BLaER1 treated with 17β-estradiol and CSF1 and Interleukin-3, amounts not matched to agents 10 nM and 100 nM (cell line): ENCODE measurements around the gene SYK.
A peak's percentile ranks its signal among the peaks of the same experiment; 100 is the strongest.

Experiments
- H3K27ac ChIP-seq, 11 experiments: shearing (Covaris generic); formaldehyde crosslinking; 2 replicates each; pipeline ENCODE4 v1.8.1; 2022
- H3K27me3 ChIP-seq, 11 experiments: shearing (Covaris generic); formaldehyde crosslinking; 2 replicates each; pipeline ENCODE4 v1.8.1; 2022
- H3K36me3 ChIP-seq, 11 experiments: shearing (Covaris generic); formaldehyde crosslinking; 2 replicates each; pipeline ENCODE4 v1.8.1; 2022
- H3K4me1 ChIP-seq, 10 experiments: shearing (Covaris generic); formaldehyde crosslinking; 2 replicates each; pipeline ENCODE4 v1.8.1; 2022
- H3K4me2 ChIP-seq, 11 experiments: shearing (Covaris generic); formaldehyde crosslinking; 2 replicates each; pipeline ENCODE4 v1.8.1; 2022
- H3K4me3 ChIP-seq, 10 experiments: shearing (Covaris generic); formaldehyde crosslinking; 2 replicates each; pipeline ENCODE4 v1.8.1; 2022
- H3K9ac ChIP-seq, 11 experiments: shearing (Covaris generic); formaldehyde crosslinking; 2 replicates each; pipeline ENCODE4 v1.8.1; 2022
- H3K9me3 ChIP-seq, 11 experiments: shearing (Covaris generic); formaldehyde crosslinking; replicated peaks in 1 of 11; 2 replicates each; pipeline ENCODE4 v1.8.1; 2022
- H4K20me1 ChIP-seq, 11 experiments: shearing (Covaris generic); formaldehyde crosslinking; 2 replicates each; pipeline ENCODE4 v1.8.1; 2022
- Cebpa-rat ChIP-seq, 11 experiments: shearing (Covaris generic); IDR thresholded peaks; 2 replicates each; pipeline ENCODE4 v1.8.1; 2022

Gene SYK

GRCh38 chr9:90802386-90802985 lies 867 bp downstream of the SYK start:
- peak overlapping the region; percentile 70 to 99 (median 90) for H3K4me3 ChIP-seq

GRCh38 chr9:90803860-90804593 lies 2.4 kb downstream of the SYK start:
- TF ChIP-seq Cebpa-rat (IDR thresholded peaks at IDR 0.05) = no peak
- Histone ChIP-seq H3K9me3 (no peaks in the 10 kb centered on the region), H3K27ac (peak overlapping the region; percentile 90 to 99 (median 94)), H4K20me1 (peaks cover 20 to 47% (median 33%) of the 10 kb centered on the region in 11 experiments; a peak in 18 of 22 replicates), H3K9ac (peak overlapping the region; percentile 89 to 99 (median 96)), H3K4me3 (peak overlapping the region; percentile 70 to 99 (median 90)), H3K4me2 (peak overlapping the region; percentile 87 to 99 (median 95)), H3K36me3 (peaks cover 0 to 21% (median 6%) of the 10 kb centered on the region in 11 experiments; a peak in 14 of 22 replicates), H3K4me1 (peaks cover 62 to 75% (median 70%) of the 10 kb centered on the region in 10 experiments), H3K27me3 (no peaks in the 10 kb centered on the region)

More at GRCh38 chr9:90802386-90802985, 867 bp downstream of the SYK start:
- H3K9me3 ChIP-seq = peaks cover 0 to 4% (median 0%) of the 10 kb centered on the region in 11 experiments; a peak in 1 of 22 replicates
- H4K20me1 ChIP-seq = peaks cover 7 to 32% (median 18%) of the 10 kb centered on the region in 11 experiments; a peak in 17 of 22 replicates
- H3K4me1 ChIP-seq = peaks cover 47 to 60% (median 55%) of the 10 kb centered on the region in 10 experiments
- H3K27ac ChIP-seq = peak overlapping the region; percentile 90 to 99 (median 94)
- H3K9ac ChIP-seq = peak overlapping the region; percentile 89 to 99 (median 96)
- peaks cover 0 to 10% (median 0%) of the 10 kb centered on the region in 11 experiments; a peak in 6 of 22 replicates for H3K36me3 ChIP-seq
- H3K4me2 ChIP-seq = peak overlapping the region; percentile 87 to 99 (median 95)
- peak in 1 of 11 experiments; percentile 10; a peak in 1 of 22 replicates for TF ChIP-seq Cebpa-rat (IDR thresholded peaks at IDR 0.05)
- no peaks in the 10 kb centered on the region for H3K27me3 ChIP-seq

- Histone ChIP-seq H3K4me2 (peak overlapping the region; percentile 87 to 99 (median 95)), H3K9me3 (no peaks in the 10 kb centered on the region), H3K4me1 (peaks cover 70 to 87% (median 78%) of the 10 kb centered on the region in 10 experiments), H3K27ac (peak overlapping the region; percentile 90 to 99 (median 94)), H4K20me1 (peaks cover 25 to 60% (median 46%) of the 10 kb centered on the region in 11 experiments; a peak in 18 of 22 replicates), H3K4me3 (peak overlapping the region; percentile 70 to 99 (median 90); a peak in 19 of 20 replicates), H3K36me3 (peaks cover 11 to 34% (median 19%) of the 10 kb centered on the region in 11 experiments), H3K27me3 (no peaks in the 10 kb centered on the region), H3K9ac (peak overlapping the region; percentile 26 to 99 (median 96); a peak in 21 of 22 replicates)
- no peak for TF ChIP-seq Cebpa-rat (IDR thresholded peaks at IDR 0.05)
Measured at GRCh38 chr9:90805006-90805996, 3.7 kb downstream of the SYK start.

- Histone ChIP-seq H3K4me1 (peaks cover 66 to 82% (median 77%) of the 10 kb centered on the region in 10 experiments), H3K9ac (peak overlapping the region; percentile 11 to 59 (median 38); a peak in 16 of 22 replicates), H3K27me3 (no peaks in the 10 kb centered on the region), H3K36me3 (peaks cover 16 to 44% (median 25%) of the 10 kb centered on the region in 11 experiments), H3K4me3 (peak overlapping the region in 8 of 10 experiments; percentile 8 to 34 (median 18); a peak in 10 of 20 replicates), H3K27ac (peak overlapping the region in 8 of 11 experiments; percentile 2 to 57 (median 34); a peak in 14 of 22 replicates), H3K9me3 (no peaks in the 10 kb centered on the region), H4K20me1 (peaks cover 25 to 77% (median 54%) of the 10 kb centered on the region in 11 experiments; a peak in 18 of 22 replicates), H3K4me2 (peak overlapping the region; percentile 87 to 99 (median 94))
- no peak for TF ChIP-seq Cebpa-rat (IDR thresholded peaks at IDR 0.05)
Measured at GRCh38 chr9:90807006-90807405, 5.4 kb downstream of the SYK start.

- Histone ChIP-seq H4K20me1 (peaks cover 25 to 91% (median 68%) of the 10 kb centered on the region in 11 experiments; a peak in 18 of 22 replicates), H3K9me3 (no peaks in the 10 kb centered on the region), H3K4me1 (peaks cover 79 to 91% (median 85%) of the 10 kb centered on the region in 10 experiments), H3K27ac (peak overlapping the region in 10 of 11 experiments; percentile 6 to 85 (median 57); a peak in 16 of 22 replicates), H3K4me3 (peak overlapping the region in 7 of 10 experiments; percentile 10 to 42 (median 27); a peak in 8 of 20 replicates), H3K9ac (peak overlapping the region in 7 of 11 experiments; percentile 8 to 71 (median 31); a peak in 7 of 22 replicates), H3K4me2 (peak overlapping the region; percentile 87 to 99 (median 94)), H3K36me3 (peaks cover 16 to 57% (median 38%) of the 10 kb centered on the region in 11 experiments), H3K27me3 (no peaks in the 10 kb centered on the region)
- TF ChIP-seq Cebpa-rat (IDR thresholded peaks at IDR 0.05) = no peak
Measured at GRCh38 chr9:90808398-90808797, 6.8 kb downstream of the SYK start.

GRCh38 chr9:90808890-90809685 lies 7.5 kb downstream of the SYK start:
- peaks cover 25 to 98% (median 70%) of the 10 kb centered on the region in 11 experiments; a peak in 18 of 22 replicates for H4K20me1 ChIP-seq
- H3K27ac ChIP-seq = peak overlapping the region in 10 of 11 experiments; percentile 6 to 85 (median 57); a peak in 17 of 22 replicates
- peaks cover 16 to 57% (median 38%) of the 10 kb centered on the region in 11 experiments for H3K36me3 ChIP-seq
- peak overlapping the region in 6 of 10 experiments; percentile 13 to 42 (median 27); a peak in 7 of 20 replicates for H3K4me3 ChIP-seq
- peaks cover 82 to 98% (median 87%) of the 10 kb centered on the region in 10 experiments for H3K4me1 ChIP-seq
- no peaks in the 10 kb centered on the region for H3K27me3 ChIP-seq
- H3K9ac ChIP-seq = peak overlapping the region in 7 of 11 experiments; percentile 8 to 71 (median 31); a peak in 8 of 22 replicates
- no peaks in the 10 kb centered on the region for H3K9me3 ChIP-seq
- TF ChIP-seq Cebpa-rat (IDR thresholded peaks at IDR 0.05) = no peak
- H3K4me2 ChIP-seq = peak overlapping the region; percentile 87 to 99 (median 94)

- H3K9me3 ChIP-seq = no peaks in the 10 kb centered on the region
- peak overlapping the region in 5 of 11 experiments; percentile 91 to 99 (median 95); a peak in 7 of 22 replicates for H3K4me2 ChIP-seq
- no peaks in the 10 kb centered on the region for H3K27me3 ChIP-seq
- TF ChIP-seq Cebpa-rat (IDR thresholded peaks at IDR 0.05) = no peak
- H3K4me1 ChIP-seq = peaks cover 82 to 100% (median 88%) of the 10 kb centered on the region in 10 experiments
- peaks cover 16 to 62% (median 38%) of the 10 kb centered on the region in 11 experiments for H3K36me3 ChIP-seq
- H4K20me1 ChIP-seq = peaks cover 25 to 100% (median 73%) of the 10 kb centered on the region in 11 experiments; a peak in 18 of 22 replicates
- H3K9ac ChIP-seq = no peak overlapping the region
- H3K27ac ChIP-seq = 0 out of 22 replicates have a peak overlapping the region, but pooled peaks of 1 of the 11 experiments have one; percentile 73
- H3K4me3 ChIP-seq = no peak overlapping the region
Measured at GRCh38 chr9:90810691-90811090, 9.1 kb downstream of the SYK start.
